WI38 (cell line): ENCODE results near the gene PSMG4.

ENCODE experiments used
- H3K4me3 ChIP-seq: 2 replicates; pipeline ENCODE4 v1.5.1; 2011; ENCODE audit warnings: low read depth, mild to moderate bottlenecking, control low read depth, low read length
- CTCF ChIP-seq: IDR thresholded peaks from 2 replicates; pipeline ENCODE4 v1.5.1; 2012; ENCODE audit warnings: low read depth, mild to moderate bottlenecking, control low read depth, low read length

Gene PSMG4

GRCh38 chr6:3296078-3296477 lies 37.3 kb downstream of the PSMG4 start:
- TF ChIP-seq CTCF: no peak
- H3K4me3 ChIP-seq: no peak overlapping the region

- no peak for TF ChIP-seq CTCF
- H3K4me3 ChIP-seq: no peak overlapping the region
Measured at GRCh38 chr6:3296537-3296936, 37.8 kb downstream of the PSMG4 start.

GRCh38 chr6:3297006-3297405 lies 38.3 kb downstream of the PSMG4 start:
- TF ChIP-seq CTCF: no peak
- H3K4me3 ChIP-seq: no peak overlapping the region

- no peak for TF ChIP-seq CTCF
- no peak overlapping the region for H3K4me3 ChIP-seq
Measured at GRCh38 chr6:3297909-3298308, 39.2 kb downstream of the PSMG4 start.

GRCh38 chr6:3299221-3299620 lies 40.5 kb downstream of the PSMG4 start:
- TF ChIP-seq CTCF: no peak
- H3K4me3 ChIP-seq: no peak overlapping the region

- TF ChIP-seq CTCF: no peak
- H3K4me3 ChIP-seq: no peak overlapping the region
Measured at GRCh38 chr6:3301506-3301905, 42.8 kb downstream of the PSMG4 start.

GRCh38 chr6:3303795-3304411 lies 45.2 kb downstream of the PSMG4 start:
- TF ChIP-seq CTCF: no peak
- no peak overlapping the region for H3K4me3 ChIP-seq
